LNCAP (cell line): Measurements from ENCODE around the gene MAGIX.

Source experiments
- TF ChIP-seq, protein P1 (sequence below): fragments of 450-650 bp; IDR thresholded peaks from 2 replicates; pipeline ENCODE4 v1.5.1; 2017; ENCODE audit warnings: mild to moderate bottlenecking

MAGIX gene

DNA sequence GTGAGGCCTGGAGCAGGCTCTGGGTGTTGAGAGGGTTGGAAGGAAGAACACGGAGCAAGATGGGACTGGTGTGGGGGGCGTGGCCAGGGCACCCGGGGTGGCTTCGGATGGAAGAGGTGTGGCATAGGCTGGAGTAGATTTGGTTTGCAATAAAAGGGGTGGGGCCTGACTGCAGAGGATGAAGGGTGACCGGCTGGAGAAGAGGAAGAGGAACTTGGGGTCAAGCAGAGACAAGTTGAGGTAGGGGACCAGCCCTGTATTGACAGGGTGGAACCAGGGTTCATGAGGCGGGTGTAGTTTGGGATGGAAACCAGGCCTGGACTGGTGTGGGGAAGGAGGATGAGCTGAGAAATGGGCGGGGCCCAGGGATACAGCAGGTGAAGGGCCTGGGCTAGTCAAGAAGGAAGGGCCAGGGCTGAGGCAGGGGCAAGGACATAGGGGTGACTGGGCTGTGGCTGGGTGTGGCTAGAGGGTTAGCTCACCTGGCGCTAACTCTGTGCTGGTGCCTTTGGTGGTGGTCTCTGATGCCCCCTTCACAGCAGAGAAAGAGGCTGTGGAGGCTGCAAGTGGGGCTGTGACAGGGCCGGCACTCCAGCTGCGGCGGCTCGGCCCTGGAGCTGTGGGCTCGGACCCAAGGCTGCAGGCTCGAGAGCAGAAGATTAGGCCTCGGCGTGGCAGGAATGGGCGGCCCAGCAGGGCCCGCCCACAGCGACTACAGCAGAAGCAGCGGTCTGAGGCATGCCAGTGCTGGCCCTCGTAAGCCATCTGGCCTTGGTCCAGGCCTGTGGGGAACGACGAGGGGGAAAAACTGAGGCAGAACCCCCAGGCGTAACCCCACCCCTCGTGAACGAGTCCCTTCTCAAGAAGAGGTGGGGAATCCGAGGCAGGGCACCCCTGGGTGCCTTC is 14.1 kb downstream of the MAGIX start:
- TF ChIP-seq, protein P1, sequence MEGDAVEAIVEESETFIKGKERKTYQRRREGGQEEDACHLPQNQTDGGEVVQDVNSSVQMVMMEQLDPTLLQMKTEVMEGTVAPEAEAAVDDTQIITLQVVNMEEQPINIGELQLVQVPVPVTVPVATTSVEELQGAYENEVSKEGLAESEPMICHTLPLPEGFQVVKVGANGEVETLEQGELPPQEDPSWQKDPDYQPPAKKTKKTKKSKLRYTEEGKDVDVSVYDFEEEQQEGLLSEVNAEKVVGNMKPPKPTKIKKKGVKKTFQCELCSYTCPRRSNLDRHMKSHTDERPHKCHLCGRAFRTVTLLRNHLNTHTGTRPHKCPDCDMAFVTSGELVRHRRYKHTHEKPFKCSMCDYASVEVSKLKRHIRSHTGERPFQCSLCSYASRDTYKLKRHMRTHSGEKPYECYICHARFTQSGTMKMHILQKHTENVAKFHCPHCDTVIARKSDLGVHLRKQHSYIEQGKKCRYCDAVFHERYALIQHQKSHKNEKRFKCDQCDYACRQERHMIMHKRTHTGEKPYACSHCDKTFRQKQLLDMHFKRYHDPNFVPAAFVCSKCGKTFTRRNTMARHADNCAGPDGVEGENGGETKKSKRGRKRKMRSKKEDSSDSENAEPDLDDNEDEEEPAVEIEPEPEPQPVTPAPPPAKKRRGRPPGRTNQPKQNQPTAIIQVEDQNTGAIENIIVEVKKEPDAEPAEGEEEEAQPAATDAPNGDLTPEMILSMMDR: no peak

DNA sequence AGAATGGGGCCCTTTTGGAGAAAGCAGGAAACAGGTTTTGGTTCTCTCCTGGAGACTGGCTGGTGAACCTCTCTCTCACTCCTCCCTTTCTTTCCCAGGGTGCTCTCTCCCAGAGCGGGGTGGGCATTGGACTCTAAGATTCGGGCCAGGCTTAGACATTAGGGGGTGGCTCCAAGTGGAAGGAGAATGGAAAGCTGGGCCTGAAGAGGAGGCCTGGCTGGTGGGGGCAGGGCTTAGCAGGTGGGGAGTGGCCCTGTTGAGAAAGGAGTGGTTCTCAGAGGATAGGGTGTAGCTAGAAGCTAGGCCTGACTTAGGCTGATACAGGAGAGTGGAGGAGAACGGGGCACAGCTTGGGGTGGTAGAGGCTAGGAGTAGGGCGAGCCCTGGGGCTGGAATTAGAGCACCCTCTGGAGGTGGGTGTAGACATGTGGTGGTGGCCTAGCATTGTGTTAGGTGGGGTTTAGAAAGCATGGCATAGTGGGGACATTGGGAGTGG is 14.8 kb downstream of the MAGIX start:
- TF ChIP-seq, protein P1: no peak

DNA sequence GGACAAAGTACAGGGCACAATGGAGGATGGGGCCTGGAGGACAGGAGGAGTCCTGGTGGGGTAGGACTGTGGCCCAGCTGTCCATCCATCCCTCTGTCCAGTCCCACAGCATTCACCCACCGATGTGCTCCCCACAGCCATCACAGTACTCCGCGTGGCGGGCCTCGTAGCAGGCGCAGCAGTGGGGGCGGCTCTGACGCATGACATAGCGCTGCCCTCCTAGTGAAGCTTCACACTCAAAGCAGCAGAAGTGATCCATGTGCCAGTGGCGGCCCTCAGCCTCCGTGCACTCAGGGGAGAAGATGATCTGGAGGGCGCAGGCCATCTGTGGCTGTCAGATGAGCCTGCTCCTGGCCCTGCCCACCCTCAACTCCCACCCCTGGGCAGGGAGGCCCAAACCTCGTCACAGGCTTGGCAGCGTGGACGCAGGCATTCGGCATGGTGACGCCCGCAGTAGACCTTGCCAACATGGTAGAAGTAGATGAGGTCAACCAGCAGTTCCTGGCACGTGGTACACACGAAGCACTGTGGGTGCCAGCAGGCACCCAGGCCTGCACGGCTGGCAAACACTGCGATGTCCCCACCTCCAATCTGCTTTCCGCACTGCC is 15.4 kb downstream of the MAGIX start:
- TF ChIP-seq, protein P1: no peak

DNA sequence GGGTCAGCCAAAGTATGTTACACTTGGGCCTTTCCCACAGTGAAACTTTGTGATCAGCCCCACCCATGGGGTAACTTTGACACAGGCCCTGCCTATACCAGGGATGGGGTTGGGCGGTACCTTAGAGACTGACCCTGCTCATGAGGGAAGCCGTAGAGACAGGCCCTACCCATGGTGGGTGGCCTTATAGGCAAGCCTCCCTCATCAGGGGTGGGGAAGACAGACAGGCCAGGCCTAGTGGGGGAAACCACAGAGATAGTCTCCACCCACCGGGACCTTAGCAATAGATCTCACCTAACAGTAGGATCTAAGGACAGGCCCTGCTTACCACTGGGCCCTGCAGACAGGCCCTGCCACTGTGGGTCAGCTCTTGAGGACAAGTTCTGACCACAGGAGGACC is 16.0 kb downstream of the MAGIX start:
- TF ChIP-seq, protein P1: no peak

DNA sequence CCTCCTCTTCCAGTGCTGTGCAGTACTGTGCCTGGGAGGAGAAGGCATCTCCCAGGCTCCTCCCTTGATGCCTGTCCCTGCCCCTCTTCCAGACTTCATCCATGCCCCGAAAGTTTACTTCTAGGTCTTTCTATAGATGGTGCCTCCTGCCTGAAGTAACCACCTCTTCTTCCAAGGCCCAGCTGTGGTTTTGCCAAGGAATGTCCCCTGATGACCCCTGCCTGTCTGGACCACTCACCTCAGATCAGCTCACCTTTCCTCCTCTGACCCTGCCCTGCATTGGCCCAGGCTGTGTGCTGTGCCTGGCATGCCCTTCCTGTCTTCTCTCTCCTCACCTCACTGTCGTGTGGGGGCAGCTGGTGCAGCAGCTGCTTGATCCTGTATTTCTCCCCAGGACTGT is 16.8 kb downstream of the MAGIX start:
- TF ChIP-seq, protein P1: no peak

DNA sequence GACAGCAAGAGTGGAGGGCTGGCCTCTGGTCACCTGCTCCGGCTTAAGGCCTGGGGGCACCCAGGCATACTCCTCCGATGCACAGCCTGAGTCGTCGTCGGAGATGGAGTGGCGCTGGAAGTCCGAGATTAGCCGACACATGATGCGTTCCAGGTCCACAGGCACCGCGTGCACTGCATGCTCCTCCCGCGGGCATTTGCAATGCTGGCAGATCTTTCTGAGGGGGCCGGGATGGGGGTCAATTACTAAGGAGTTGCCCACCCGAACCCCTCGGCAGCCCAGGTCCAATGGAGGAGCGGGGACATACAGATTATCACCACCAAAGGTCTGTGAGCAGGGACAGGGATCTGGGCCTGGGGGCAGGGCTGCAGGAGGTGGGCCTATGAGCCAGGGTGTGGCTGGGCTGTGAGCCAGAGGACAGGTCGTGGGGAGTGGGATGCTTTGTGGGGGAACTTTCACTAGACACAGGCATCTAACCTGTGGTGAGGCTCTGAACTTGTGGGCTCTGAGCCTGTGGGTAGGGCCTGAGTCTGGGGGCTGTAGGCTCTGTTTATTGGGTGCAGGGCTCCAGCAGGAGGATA is 21.2 kb downstream of the MAGIX start:
- TF ChIP-seq, protein P1: no peak
